Tibial nerve (tissue), 4 donors: Measurements from ENCODE around the gene C6orf47. TPM values are rescaled to one million over a fixed set of nuclear protein-coding genes. Genes with fewer than 3 reads are reported as not detected.

Experiments used
- DNase-seq, 2 donors: peaks; one replicate each; pipeline ENCODE4 v3.0.0-alpha.2; 2019; ENCODE audit warnings: low spot score in 2 of 2
- H3K27ac ChIP-seq, 4 donors: fragments of 200-600 bp; sonication (generic) in 3 of 4; one replicate each; pipeline ENCODE4 v1.5.1; 2017 to 2019; ENCODE audit warnings: mild to moderate bottlenecking in 1 of 4
- H3K27me3 ChIP-seq, 2 donors: fragments of 200-600 bp; sonication (generic) in 1 of 2; one replicate each; pipeline versions ENCODE4 v1.5.1 to v1.6.0; 2017 to 2019
- H3K36me3 ChIP-seq, 3 donors: fragments of 200-600 bp; sonication (generic); one replicate each; pipeline ENCODE4 v1.5.1; 2018 to 2019
- H3K4me1 ChIP-seq, 4 donors: fragments of 200-600 bp; sonication (generic) in 3 of 4; one replicate each; pipeline ENCODE4 v1.5.1; 2017 to 2019
- H3K4me3 ChIP-seq, 4 donors: fragments of 200-600 bp; sonication (generic) in 3 of 4; one replicate each; pipeline ENCODE4 v1.5.1; 2017 to 2019; ENCODE audit warnings: mild to moderate bottlenecking in 1 of 4, moderate library complexity in 1 of 4
- H3K9me3 ChIP-seq, 4 donors: fragments of 200-600 bp; sonication (generic) in 3 of 4; one replicate each; pipeline ENCODE4 v1.5.1; 2017 to 2019
- CTCF ChIP-seq, 5 experiments: fragments of 200-600 bp in 3 of 5; fragments of 450-650 bp in 2 of 5; sonication (generic) in 3 of 5; IDR thresholded peaks; one replicate each; pipeline ENCODE4 v1.5.1; 2016 to 2019; ENCODE audit warnings: antibody characterized with exemption in 5 of 5, mild to moderate bottlenecking in 3 of 5, moderate library complexity in 2 of 5
- EP300 ChIP-seq, 2 donors: sonication (generic); formaldehyde crosslinking; IDR thresholded peaks; one replicate each; pipeline ENCODE4 v1.6.1; 2017; ENCODE audit warnings: antibody characterized with exemption in 2 of 2, mild to moderate bottlenecking in 1 of 2
- POLR2A ChIP-seq, 2 donors: fragments of 450-650 bp; IDR thresholded peaks; one replicate each; pipeline ENCODE4 v1.6.1; 2017; ENCODE audit warnings: antibody characterized with exemption in 2 of 2, mild to moderate bottlenecking in 2 of 2, moderate library complexity in 2 of 2
- WGBS, 2 donors: methylation state at CpG; one replicate each; pipeline ENCODE4 v1.1.5; 2018; 5-methylcytosine and 5-hydroxymethylcytosine counted together
- total RNA-seq, 4 donors: library from RNA; depleted of rRNA; stranded (reverse); fragments of >200 nt; gene quantifications; one replicate each; pipeline ENCODE4 v1.1.0, GENCODE V29; 2016

The C6orf47 gene
- total RNA-seq, 4 donors from 2014 or later, result 13.8 to 23.3 (median 20.5) TPM

DNA sequence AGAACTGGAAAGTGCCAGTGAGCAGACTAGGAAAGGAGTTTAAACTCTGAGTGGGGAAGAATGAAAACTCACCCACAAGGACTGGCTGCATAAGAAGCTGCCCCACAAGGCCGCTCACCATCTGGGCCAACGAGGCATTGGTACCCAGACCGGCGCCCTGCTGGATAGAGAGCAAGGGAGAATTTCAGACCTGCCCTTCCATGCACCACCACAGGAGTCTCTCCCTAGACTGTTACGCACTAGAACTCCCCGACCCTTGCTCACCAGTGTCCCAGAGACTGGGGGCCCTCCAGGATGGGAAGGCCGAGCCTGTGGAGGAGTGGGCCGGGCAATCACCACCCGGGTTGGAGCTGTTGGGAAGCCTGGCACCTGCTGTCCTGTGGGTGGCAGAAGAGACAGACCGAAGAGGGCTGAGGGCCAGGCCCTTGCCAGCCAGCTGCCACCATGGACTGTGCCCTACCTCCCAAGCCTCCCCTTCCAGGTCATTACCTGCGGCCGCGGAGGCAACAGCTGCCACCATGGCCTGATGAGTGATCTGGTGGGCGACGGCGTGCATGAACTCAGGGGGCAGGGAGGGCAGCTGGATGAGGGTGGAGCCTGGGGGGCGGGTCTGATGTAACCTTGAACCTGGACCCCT, 16.6 kb downstream of the C6orf47 start:
- peaks cover 19 to 99% (median 54%) of the 10 kb centered on the region in 3 donors for H3K36me3 ChIP-seq
- no peak for TF ChIP-seq EP300 (IDR thresholded peaks at IDR 0.05)
- no peak for TF ChIP-seq CTCF (IDR thresholded peaks at IDR 0.05)
- no peak for TF ChIP-seq POLR2A (IDR thresholded peaks at IDR 0.05)
- 83 to 85% methylated on average over 16 to 17 of the region's 17 CpGs for WGBS, 2 donors

DNA sequence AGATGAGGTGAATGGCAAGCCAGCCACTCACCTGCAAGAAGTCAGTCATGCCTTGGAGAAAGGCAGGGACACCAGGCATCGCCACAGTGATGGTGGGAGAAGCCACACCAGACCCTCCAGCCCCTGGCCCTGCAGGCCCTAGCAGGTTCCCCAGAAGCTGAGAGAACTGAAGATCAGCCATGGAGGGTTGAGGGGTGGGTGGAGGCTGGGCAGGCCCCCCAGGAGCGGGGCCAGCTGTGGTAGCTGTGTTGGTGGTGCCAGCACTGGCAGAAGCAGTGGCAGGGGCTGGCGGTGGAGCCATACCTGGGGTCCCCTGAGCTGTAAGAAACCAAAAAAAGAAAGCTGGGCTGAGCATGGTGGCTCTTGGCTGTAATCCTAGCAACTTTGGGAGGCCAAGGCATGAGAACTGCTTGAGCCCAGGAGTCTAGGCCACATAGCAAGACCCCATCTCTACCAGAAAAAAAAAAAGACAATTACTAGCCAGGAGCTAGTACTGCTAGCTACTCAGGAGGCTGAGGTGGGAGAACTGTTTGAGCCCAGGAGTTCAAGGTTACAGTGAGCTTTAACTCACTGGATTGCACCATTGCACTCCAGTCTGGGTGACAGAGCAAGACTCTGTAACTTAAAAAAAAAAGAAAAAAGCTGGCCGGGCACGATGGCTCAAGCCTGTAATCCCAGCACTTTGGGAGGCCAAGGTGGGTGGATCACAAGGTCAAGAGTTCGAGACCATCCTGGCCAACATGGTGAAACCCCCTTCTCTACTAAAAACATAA, 17.6 kb downstream of the C6orf47 start:
- Histone ChIP-seq H3K27ac (no peak overlapping the region), H3K4me3 (no peak overlapping the region), H3K27me3 (no peaks in the 10 kb centered on the region), H3K4me1 (no peaks in the 10 kb centered on the region), H3K9me3 (no peaks in the 10 kb centered on the region), H3K36me3 (peaks cover 13 to 99% (median 48%) of the 10 kb centered on the region in 3 donors)
- WGBS, 2 donors, result 85 to 88% methylated on average over 6 of the region's 6 CpGs
- DNase-seq, result no peak
- TF ChIP-seq EP300 (IDR thresholded peaks at IDR 0.05) (no peak), CTCF (IDR thresholded peaks at IDR 0.05) (no peak), POLR2A (IDR thresholded peaks at IDR 0.05) (no peak)

More for the DNA sequence above, 16.6 kb downstream of the C6orf47 start:
- Histone ChIP-seq H3K27ac (no peak overlapping the region), H3K27me3 (no peaks in the 10 kb centered on the region), H3K4me1 (no peaks in the 10 kb centered on the region), H3K4me3 (no peak overlapping the region), H3K9me3 (no peaks in the 10 kb centered on the region)
- no peak for DNase-seq

- no peak for DNase-seq
- Histone ChIP-seq H3K4me1 (no peaks in the 10 kb centered on the region), H3K36me3 (peaks cover 10 to 99% (median 56%) of the 10 kb centered on the region in 3 donors), H3K27me3 (no peaks in the 10 kb centered on the region), H3K27ac (no peak overlapping the region), H3K4me3 (no peak overlapping the region), H3K9me3 (no peaks in the 10 kb centered on the region)
- 88 to 93% methylated on average over 4 of the region's 4 CpGs for WGBS, 2 donors
- TF ChIP-seq EP300 (IDR thresholded peaks at IDR 0.05) (no peak), POLR2A (IDR thresholded peaks at IDR 0.05) (no peak), CTCF (IDR thresholded peaks at IDR 0.05) (no peak)
These were observed 19.2 kb downstream of the C6orf47 start for GRCh38 chr6:31641370-31641769.

- peaks cover 10 to 99% (median 60%) of the 10 kb centered on the region in 3 donors for H3K36me3 ChIP-seq
- no peak for DNase-seq
- no peak overlapping the region for H3K27ac ChIP-seq
- WGBS, 2 donors, result 93 to 94% methylated on average over 6 of the region's 6 CpGs
- H3K9me3 ChIP-seq, result no peaks in the 10 kb centered on the region
- H3K27me3 ChIP-seq, result no peaks in the 10 kb centered on the region
- H3K4me1 ChIP-seq, result no peaks in the 10 kb centered on the region
- no peak overlapping the region for H3K4me3 ChIP-seq
- TF ChIP-seq POLR2A (IDR thresholded peaks at IDR 0.05) (no peak), CTCF (IDR thresholded peaks at IDR 0.05) (no peak), EP300 (IDR thresholded peaks at IDR 0.05) (no peak)
These were observed 20.0 kb downstream of the C6orf47 start for GRCh38 chr6:31640612-31641011.

- Histone ChIP-seq H3K27me3 (no peaks in the 10 kb centered on the region), H3K36me3 (peaks cover 8 to 99% (median 66%) of the 10 kb centered on the region in 3 donors), H3K9me3 (no peaks in the 10 kb centered on the region), H3K27ac (no peak overlapping the region), H3K4me3 (no peak overlapping the region), H3K4me1 (no peaks in the 10 kb centered on the region)
- 65 to 73% methylated on average over 8 to 10 of the region's 10 CpGs for WGBS, 2 donors
- TF ChIP-seq POLR2A (IDR thresholded peaks at IDR 0.05) (no peak), EP300 (IDR thresholded peaks at IDR 0.05) (no peak), CTCF (IDR thresholded peaks at IDR 0.05) (no peak)
- DNase-seq, result no peak
These were observed 21.1 kb downstream of the C6orf47 start for GRCh38 chr6:31639449-31639861.
